ENCODE results near the gene HSPA13. TPM values are rescaled to one million over a fixed set of nuclear protein-coding genes. Genes with fewer than 3 reads are reported as not detected.

Gene HSPA13
- total and polyA plus RNA-seq, 2 of the 8 experiments (the other 6 are each of a cell fraction or from before 2014, with no cell fraction given), result 7.8 to 36.9 TPM

DNA sequence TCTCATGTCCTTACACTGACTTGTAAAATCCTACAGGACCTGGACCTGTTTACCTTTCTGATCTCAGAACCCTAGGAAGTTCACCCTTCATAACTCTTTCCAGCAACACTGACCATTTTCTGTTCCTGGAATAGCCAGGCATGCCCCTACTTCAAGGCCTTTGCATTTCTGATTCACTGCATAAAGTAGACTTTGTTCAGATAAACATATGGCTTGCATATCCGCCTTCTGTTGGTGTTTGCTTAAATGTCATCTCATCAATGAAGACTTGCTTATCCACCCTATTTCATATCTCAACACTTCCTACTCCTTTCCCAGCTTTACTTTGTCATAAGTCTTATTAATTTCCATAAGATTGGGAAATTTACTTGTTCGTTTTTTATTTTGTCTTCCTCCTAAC, 57.4 kb downstream of the HSPA13 start (continued):
- TF ChIP-seq, protein P1, sequence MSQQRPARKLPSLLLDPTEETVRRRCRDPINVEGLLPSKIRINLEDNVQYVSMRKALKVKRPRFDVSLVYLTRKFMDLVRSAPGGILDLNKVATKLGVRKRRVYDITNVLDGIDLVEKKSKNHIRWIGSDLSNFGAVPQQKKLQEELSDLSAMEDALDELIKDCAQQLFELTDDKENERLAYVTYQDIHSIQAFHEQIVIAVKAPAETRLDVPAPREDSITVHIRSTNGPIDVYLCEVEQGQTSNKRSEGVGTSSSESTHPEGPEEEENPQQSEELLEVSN (IDR thresholded peaks at IDR 0.05), result no peak
- TF ChIP-seq POU5F1 (IDR thresholded peaks at IDR 0.05; ENCODE audit: low read depth, low read length) (no peak), GABPA (IDR thresholded peaks at IDR 0.05; ENCODE audit: borderline replicate concordance, insufficient read depth, low read length) (no peak), CTBP2 (IDR thresholded peaks at IDR 0.05; ENCODE audit: borderline replicate concordance, insufficient read depth, insufficient read length, low read length) (no peak), EGR1 (IDR thresholded peaks at IDR 0.05; ENCODE audit: borderline replicate concordance, low read depth, low read length) (no peak), TCF12 (IDR thresholded peaks at IDR 0.05; ENCODE audit: low read depth, low read length) (no peak), JUND (IDR thresholded peaks at IDR 0.05; ENCODE audit: low read length) (no peak), POLR2A (IDR thresholded peaks at IDR 0.05; ENCODE audit: control extremely low read depth in 1 of 2, low read depth in 2 of 2, low read length in 2 of 2) (no peak), BCL11A (IDR thresholded peaks at IDR 0.05; ENCODE audit: low read depth in 2 of 2, low read length in 2 of 2) (no peak)

Other genes with a start within 250 kb of the HSPA13 start
- not detected in 2 replicates for gene LIPI, start 172.2 kb downstream of the HSPA13 start, total RNA-seq (2021; fragmentation: NEBNext Ultra II Directional; extraction: Animal tissue kit (Norgen Biotek cat#: 25700))
- not detected in 2 replicates for gene LIPI, start 172.2 kb downstream of the HSPA13 start, polyA plus RNA-seq (2011; rRNA removed)
- 3.9 and 5.0 TPM in 2 replicates for gene RBM11, start 167.0 kb downstream of the HSPA13 start, total RNA-seq (2021; fragmentation: NEBNext Ultra II Directional; extraction: Animal tissue kit (Norgen Biotek cat#: 25700))
- gene RBM11, start 167.0 kb downstream of the HSPA13 start, polyA plus RNA-seq (2011; rRNA removed), result 6.2 and 10.1 TPM in 2 replicates
- 2.4 and 3.0 TPM in 2 replicates for gene SAMSN1, start 163.2 kb upstream of the HSPA13 start, total RNA-seq (2021; fragmentation: NEBNext Ultra II Directional; extraction: Animal tissue kit (Norgen Biotek cat#: 25700))
- 0.30 and 0.50 TPM in 2 replicates for gene SAMSN1, start 163.2 kb upstream of the HSPA13 start, polyA plus RNA-seq (2011; rRNA removed)

Data from H1 (cell line).